Fibroblast of lung (primary cell): ENCODE data around the gene CMIP. TPM values are rescaled to one million over a fixed set of nuclear protein-coding genes. Genes with fewer than 3 reads are reported as not detected.

ENCODE experiments used
- DNase-seq, 2 donors: peaks; one replicate each; pipeline versions ENCODE4 v3.0.0 to v3.0.0-alpha.2; 2010; ENCODE audit warnings: low read depth in 2 of 2
- H2AFZ ChIP-seq: 2 replicates; pipeline ENCODE4 v1.5.1; 2012; ENCODE audit warnings: low read length, control low read depth, inconsistent platforms
- H3K27ac ChIP-seq: 2 replicates; pipeline ENCODE4 v1.5.1; 2011; ENCODE audit warnings: low read length, control low read depth; ENCODE audit not compliant: insufficient read depth
- H3K27me3 ChIP-seq: 2 replicates; pipeline ENCODE4 v1.5.1; 2011; ENCODE audit warnings: mild to moderate bottlenecking, low read length; ENCODE audit not compliant: control insufficient read depth, insufficient read depth
- H3K36me3 ChIP-seq: 2 replicates; pipeline ENCODE4 v1.5.1; 2011; ENCODE audit warnings: low read length; ENCODE audit not compliant: control insufficient read depth, insufficient read depth
- H3K4me1 ChIP-seq: 2 replicates; pipeline ENCODE4 v1.5.1; 2011; ENCODE audit warnings: low read length; ENCODE audit not compliant: control insufficient read depth, insufficient read depth; ENCODE audit errors: extremely low read depth
- H3K4me2 ChIP-seq: 2 replicates; pipeline ENCODE4 v1.5.1; 2011; ENCODE audit warnings: low read length, control low read depth; ENCODE audit not compliant: insufficient read depth; ENCODE audit errors: extremely low read depth
- H3K4me3 ChIP-seq, 4 experiments: fragments of 200-600 bp in 1 of 4; sonication (generic) in 1 of 4; replicated peaks in 1 of 4; 2 replicates each; pipeline ENCODE4 v1.5.1; 2011 to 2016; ENCODE audit warnings: low read length in 4 of 4, low read depth in 3 of 4, mild to moderate bottlenecking in 3 of 4, control low read depth in 2 of 4, inconsistent platforms in 1 of 4, mixed read lengths in 1 of 4; ENCODE audit not compliant: insufficient read depth in 1 of 4; ENCODE audit errors: control extremely low read depth in 1 of 4
- H3K79me2 ChIP-seq: 2 replicates; pipeline ENCODE4 v1.5.1; 2012; ENCODE audit warnings: mild to moderate bottlenecking, low read length, inconsistent platforms; ENCODE audit not compliant: control insufficient read depth, insufficient read depth
- H3K9ac ChIP-seq: 2 replicates; pipeline ENCODE4 v1.5.1; 2011; ENCODE audit warnings: mild to moderate bottlenecking, low read length, control low read depth; ENCODE audit not compliant: insufficient read depth
- H3K9me3 ChIP-seq: 2 replicates; pipeline ENCODE4 v1.5.1; 2012; ENCODE audit warnings: low read depth, low read length; ENCODE audit not compliant: control insufficient read depth, insufficient read depth
- H4K20me1 ChIP-seq: 2 replicates; pipeline ENCODE4 v1.5.1; 2011; ENCODE audit warnings: low read length; ENCODE audit not compliant: control insufficient read depth, insufficient read depth; ENCODE audit errors: extremely low read depth
- CTCF ChIP-seq, 2 donors: IDR thresholded peaks in 1 of 2; conservative IDR thresholded peaks in 1 of 2; 1 replicate in 1 of 2; 2 replicates in 1 of 2; pipeline ENCODE4 v1.5.1; 2011 to 2012; ENCODE audit warnings: low read length in 2 of 2, control low read depth in 1 of 2, inconsistent platforms in 1 of 2, low read depth in 1 of 2, mild to moderate bottlenecking in 1 of 2
- EZH2 ChIP-seq: IDR thresholded peaks from 2 replicates; pipeline ENCODE4 v1.5.1; 2012; ENCODE audit warnings: low read length, control low read depth, mild to moderate bottlenecking; ENCODE audit errors: missing control alignments
- polyA plus RNA-seq, 2 donors: library from polyadenylated mRNA; depleted of rRNA in 1 of 2; stranded (reverse) in 1 of 2; unstranded in 1 of 2; fragments of >200 nt; gene quantifications; 2 replicates each; pipeline ENCODE4 v1.2.1, GENCODE V29; 2011 to 2012; ENCODE audit warnings: missing spikeins in 1 of 2
- total RNA-seq: library from RNA; depleted of rRNA; stranded (reverse); fragments of >200 nt; gene quantifications from 2 replicates; pipeline ENCODE4 v1.2.1, GENCODE V29; 2014

The CMIP gene
- total and polyA plus RNA-seq, 2 donors (not counting 1 experiment from before 2014, with no cell fraction given), result 1.9 to 5.1 TPM

- no peak overlapping the region for H3K27ac ChIP-seq
- H3K79me2 ChIP-seq, result no peaks in the 10 kb centered on the region
- H3K4me2 ChIP-seq, result no peak overlapping the region
- H3K9ac ChIP-seq, result no peak overlapping the region
- DNase-seq, result no peak
- H4K20me1 ChIP-seq, result no peaks in the 10 kb centered on the region
- H3K4me3 ChIP-seq, result no peak overlapping the region
- no peaks in the 10 kb centered on the region for H3K4me1 ChIP-seq
- no peak for TF ChIP-seq EZH2
- no peak for TF ChIP-seq CTCF (conservative IDR thresholded peaks at IDR 0.05 in 1 of 2, IDR thresholded peaks at IDR 0.05 in 1 of 2; ENCODE audit: low read depth in 1 of 2, low read length in 2 of 2)
- H3K9me3 ChIP-seq, result no peaks in the 10 kb centered on the region
- H3K36me3 ChIP-seq, result peaks cover 1% of the 10 kb centered on the region
- H2AFZ ChIP-seq, result no peak overlapping the region
- H3K27me3 ChIP-seq, result no peaks in the 10 kb centered on the region
These were observed 216.5 kb downstream of the CMIP start for GRCh38 chr16:81661082-81661481.

GRCh38 chr16:81664153-81664552, 219.5 kb downstream of the CMIP start:
- DNase-seq, result no peak
- H3K4me3 ChIP-seq, result no peak overlapping the region
- H3K9ac ChIP-seq, result no peak overlapping the region
- H3K36me3 ChIP-seq, result peaks cover 1% of the 10 kb centered on the region
- no peak overlapping the region for H3K4me2 ChIP-seq
- no peak for TF ChIP-seq CTCF (conservative IDR thresholded peaks at IDR 0.05 in 1 of 2, IDR thresholded peaks at IDR 0.05 in 1 of 2; ENCODE audit: low read depth in 1 of 2, low read length in 2 of 2)
- no peak for TF ChIP-seq EZH2
- H3K27ac ChIP-seq, result no peak overlapping the region
- no peak overlapping the region for H2AFZ ChIP-seq
- no peaks in the 10 kb centered on the region for H3K27me3 ChIP-seq
- H3K79me2 ChIP-seq, result no peaks in the 10 kb centered on the region
- H3K9me3 ChIP-seq, result no peaks in the 10 kb centered on the region
- no peaks in the 10 kb centered on the region for H4K20me1 ChIP-seq
- no peaks in the 10 kb centered on the region for H3K4me1 ChIP-seq

GRCh38 chr16:81665588-81665987, 221.0 kb downstream of the CMIP start:
- Histone ChIP-seq H3K9ac (no peak overlapping the region), H3K9me3 (no peaks in the 10 kb centered on the region), H3K4me2 (no peak overlapping the region), H3K27me3 (no peaks in the 10 kb centered on the region), H3K4me3 (no peak overlapping the region), H4K20me1 (no peaks in the 10 kb centered on the region), H3K79me2 (no peaks in the 10 kb centered on the region), H3K27ac (no peak overlapping the region), H3K36me3 (peaks cover 1% of the 10 kb centered on the region), H2AFZ (no peak overlapping the region), H3K4me1 (no peaks in the 10 kb centered on the region)
- TF ChIP-seq CTCF (conservative IDR thresholded peaks at IDR 0.05 in 1 of 2, IDR thresholded peaks at IDR 0.05 in 1 of 2; ENCODE audit: low read depth in 1 of 2, low read length in 2 of 2) (no peak), EZH2 (no peak)
- DNase-seq, result no peak
